GM12878 (cell line): Measurements from ENCODE around the gene SEL1L. TPM values are rescaled to one million over a fixed set of nuclear protein-coding genes. Genes with fewer than 3 reads are reported as not detected.

Experiments used
- SPI1 ChIP-seq: IDR thresholded peaks from 2 replicates; pipeline ENCODE4 v1.6.1; 2011; ENCODE audit warnings: low read depth, mild to moderate bottlenecking, low read length, moderate library complexity, borderline replicate concordance; ENCODE audit not compliant: insufficient read depth
- TAF1 ChIP-seq: IDR thresholded peaks from 2 replicates; pipeline ENCODE4 v1.6.1; 2011; ENCODE audit warnings: mild to moderate bottlenecking, low read depth, low read length, borderline replicate concordance
- ZNF217 ChIP-seq: fragments of 450-650 bp; IDR thresholded peaks from 2 replicates; pipeline ENCODE4 v1.6.1; 2017; ENCODE audit warnings: antibody characterized with exemption, mild to moderate bottlenecking
- ZZZ3 ChIP-seq: IDR thresholded peaks from 2 replicates; pipeline ENCODE4 v1.6.1; 2011; ENCODE audit warnings: low read depth; ENCODE audit not compliant: control insufficient read depth, insufficient read length
- polyA plus RNA-seq, 11 experiments: library from polyadenylated mRNA; depleted of rRNA in 4 of 11; unstranded in 6 of 11; stranded (reverse) in 5 of 11; fragments of >200 nt; fragmentation: Nextera tagmentation in 4 of 11; fragmentation: Illumina TruSeq in 1 of 11; extraction: Ambion mirVana in 4 of 11; extraction: Trizol in 1 of 11; gene quantifications; 1 replicate in 1 of 11; 2 replicates in 10 of 11; pipeline versions ENCODE4 v1.2.1 to v1.2.3, GENCODE V29; 2011 to 2016; ENCODE audit warnings: inconsistent platforms in 2 of 11, missing spikeins in 2 of 11, low read depth in 1 of 11
- total RNA-seq, 4 experiments: library from RNA; depleted of rRNA in 3 of 4; stranded (reverse); fragments of >200 nt in 3 of 4; fragmentation: Illumina TruSeq in 1 of 4; extraction: Trizol in 1 of 4; gene quantifications; 2 replicates each; pipeline versions ENCODE4 v1.2.1 to v1.2.3, GENCODE V29; 2013 to 2021
- TF ChIP-seq, protein P1 (sequence below): IDR thresholded peaks from 2 replicates; pipeline ENCODE4 v1.6.1; 2011; ENCODE audit warnings: borderline replicate concordance, low read depth, mild to moderate bottlenecking, moderate library complexity, low read length; ENCODE audit not compliant: insufficient read depth, poor library complexity, severe bottlenecking
- TF ChIP-seq, protein P2 (sequence below): IDR thresholded peaks from 2 replicates; pipeline ENCODE4 v1.6.1; 2011; ENCODE audit warnings: low read depth, mild to moderate bottlenecking, low read length, moderate library complexity, borderline replicate concordance; ENCODE audit errors: extremely low read depth
- TF ChIP-seq, protein P3 (sequence below): fragments of 450-650 bp; conservative IDR thresholded peaks from 2 replicates; pipeline ENCODE4 v1.6.1; 2017; ENCODE audit warnings: mild to moderate bottlenecking, moderate library complexity

Gene SEL1L
- total and polyA plus RNA-seq, 10 of the 15 experiments (the other 5 are each of a cell fraction or from before 2014, with no cell fraction given) = 13.4 to 57.2 (median 31.7) TPM

DNA sequence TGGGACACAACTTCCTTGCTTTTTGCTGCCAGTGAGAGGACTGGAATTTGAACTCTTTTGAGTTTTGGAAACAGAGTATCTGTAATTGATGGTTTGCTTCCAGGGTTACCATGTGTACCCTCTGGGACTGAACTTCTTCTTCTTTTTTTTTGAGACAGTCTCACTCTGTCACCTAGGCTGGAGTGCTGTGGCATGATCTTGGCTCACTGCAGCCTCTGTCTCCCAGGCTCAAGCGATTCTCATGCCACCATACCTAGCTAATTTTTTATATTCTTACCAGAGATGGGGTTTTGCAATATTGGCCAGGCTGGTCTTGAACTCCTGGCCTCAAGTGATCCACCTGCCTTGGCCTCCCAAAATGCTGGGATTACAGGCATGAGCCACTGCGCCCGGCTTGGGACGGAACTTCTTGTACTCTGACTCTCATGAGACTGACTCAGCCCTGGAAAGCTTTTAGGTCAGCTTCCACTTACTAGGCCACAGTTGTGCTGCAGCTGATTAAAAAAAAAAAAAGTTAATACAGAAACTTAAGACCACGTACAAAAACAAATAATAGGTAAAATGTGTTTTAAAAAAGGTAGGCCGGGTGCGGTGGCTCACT, 15.8 kb downstream of the SEL1L start (continued):
- TF ChIP-seq SPI1 = no peak
- TF ChIP-seq, protein P1, sequence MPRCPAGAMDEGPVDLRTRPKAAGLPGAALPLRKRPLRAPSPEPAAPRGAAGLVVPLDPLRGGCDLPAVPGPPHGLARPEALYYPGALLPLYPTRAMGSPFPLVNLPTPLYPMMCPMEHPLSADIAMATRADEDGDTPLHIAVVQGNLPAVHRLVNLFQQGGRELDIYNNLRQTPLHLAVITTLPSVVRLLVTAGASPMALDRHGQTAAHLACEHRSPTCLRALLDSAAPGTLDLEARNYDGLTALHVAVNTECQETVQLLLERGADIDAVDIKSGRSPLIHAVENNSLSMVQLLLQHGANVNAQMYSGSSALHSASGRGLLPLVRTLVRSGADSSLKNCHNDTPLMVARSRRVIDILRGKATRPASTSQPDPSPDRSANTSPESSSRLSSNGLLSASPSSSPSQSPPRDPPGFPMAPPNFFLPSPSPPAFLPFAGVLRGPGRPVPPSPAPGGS = no peak
- TF ChIP-seq, protein P2, sequence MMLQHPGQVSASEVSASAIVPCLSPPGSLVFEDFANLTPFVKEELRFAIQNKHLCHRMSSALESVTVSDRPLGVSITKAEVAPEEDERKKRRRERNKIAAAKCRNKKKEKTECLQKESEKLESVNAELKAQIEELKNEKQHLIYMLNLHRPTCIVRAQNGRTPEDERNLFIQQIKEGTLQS = no peak
- no peak for TF ChIP-seq ZNF217
- TF ChIP-seq ZZZ3 = no peak
- TF ChIP-seq TAF1 = no peak
- TF ChIP-seq, protein P3, sequence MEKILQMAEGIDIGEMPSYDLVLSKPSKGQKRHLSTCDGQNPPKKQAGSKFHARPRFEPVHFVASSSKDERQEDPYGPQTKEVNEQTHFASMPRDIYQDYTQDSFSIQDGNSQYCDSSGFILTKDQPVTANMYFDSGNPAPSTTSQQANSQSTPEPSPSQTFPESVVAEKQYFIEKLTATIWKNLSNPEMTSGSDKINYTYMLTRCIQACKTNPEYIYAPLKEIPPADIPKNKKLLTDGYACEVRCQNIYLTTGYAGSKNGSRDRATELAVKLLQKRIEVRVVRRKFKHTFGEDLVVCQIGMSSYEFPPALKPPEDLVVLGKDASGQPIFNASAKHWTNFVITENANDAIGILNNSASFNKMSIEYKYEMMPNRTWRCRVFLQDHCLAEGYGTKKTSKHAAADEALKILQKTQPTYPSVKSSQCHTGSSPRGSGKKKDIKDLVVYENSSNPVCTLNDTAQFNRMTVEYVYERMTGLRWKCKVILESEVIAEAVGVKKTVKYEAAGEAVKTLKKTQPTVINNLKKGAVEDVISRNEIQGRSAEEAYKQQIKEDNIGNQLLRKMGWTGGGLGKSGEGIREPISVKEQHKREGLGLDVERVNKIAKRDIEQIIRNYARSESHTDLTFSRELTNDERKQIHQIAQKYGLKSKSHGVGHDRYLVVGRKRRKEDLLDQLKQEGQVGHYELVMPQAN = no peak
